ENCODE results near the gene SOHLH1.

SOHLH1 gene

GRCh38 chr9:135663451-135663770 is 35.9 kb downstream of the SOHLH1 start:
- no peaks in the 10 kb centered on the region for H3K9me3 ChIP-seq (ENCODE audit: low read length)
- H3K4me1 ChIP-seq (ENCODE audit: insufficient read depth, low read length, severe bottlenecking): no peaks in the 10 kb centered on the region

GRCh38 chr9:135662758-135663450 is 36.4 kb downstream of the SOHLH1 start, which contains the start of gene LCN9:
LCN9 (plus strand) TSS chr9:135663309; CDS start chr9:135663322, 13 bp downstream.
- Histone ChIP-seq H4K20me1 (ENCODE audit: insufficient read depth, low read length) (no peaks in the 10 kb centered on the region), H3K4me3 (ENCODE audit: low read depth, low read length, poor library complexity, severe bottlenecking) (no peak within 1 kb of the TSS), H3F3A (ENCODE audit: insufficient read depth, low read length) (no peaks in the 10 kb centered on the region), H3K9me2 (ENCODE audit: low read depth, low read length) (no peaks in the 10 kb centered on the region), H3K27me3 (ENCODE audit: insufficient read depth, low read length) (peaks cover 2% of the 10 kb centered on the region; the same call in 1 of the 2 replicates), H3K79me2 (ENCODE audit: insufficient read depth, low read length) (no peaks in the 10 kb centered on the region), H3K27ac (ENCODE audit: low read depth, low read length, poor library complexity, severe bottlenecking) (no peak within 1 kb of the TSS), H3K4me1 (ENCODE audit: insufficient read depth, low read length, severe bottlenecking) (no peaks in the 10 kb centered on the region), H3K36me3 (ENCODE audit: insufficient read depth, low read length) (no peaks in the 10 kb centered on the region), H2AFZ (ENCODE audit: low read length) (no peak within 1 kb of the TSS), H3K9me3 (ENCODE audit: low read length) (no peaks in the 10 kb centered on the region), H3K9ac (ENCODE audit: low read length) (no peak within 1 kb of the TSS), H3K4me2 (ENCODE audit: low read length) (no peak within 1 kb of the TSS)
- no peak for TF ChIP-seq EZH2 (IDR thresholded peaks at IDR 0.05; ENCODE audit: borderline replicate concordance, low read length)
- TF ChIP-seq CTCF (IDR thresholded peaks at IDR 0.05; ENCODE audit: low read length): no peak

More at GRCh38 chr9:135663451-135663770, 35.9 kb downstream of the SOHLH1 start:
- Histone ChIP-seq H3F3A (ENCODE audit: insufficient read depth, low read length) (no peaks in the 10 kb centered on the region), H3K9me2 (ENCODE audit: low read depth, low read length) (no peaks in the 10 kb centered on the region), H2AFZ (ENCODE audit: low read length) (no peak overlapping the region), H3K27me3 (ENCODE audit: insufficient read depth, low read length) (peaks cover 2% of the 10 kb centered on the region; the same call in 1 of the 2 replicates), H4K20me1 (ENCODE audit: insufficient read depth, low read length) (no peaks in the 10 kb centered on the region), H3K27ac (ENCODE audit: low read depth, low read length, poor library complexity, severe bottlenecking) (no peak overlapping the region), H3K36me3 (ENCODE audit: insufficient read depth, low read length) (no peaks in the 10 kb centered on the region), H3K9ac (ENCODE audit: low read length) (no peak overlapping the region), H3K79me2 (ENCODE audit: insufficient read depth, low read length) (no peaks in the 10 kb centered on the region), H3K4me3 (ENCODE audit: low read depth, low read length, poor library complexity, severe bottlenecking) (no peak overlapping the region), H3K4me2 (ENCODE audit: low read length) (no peak overlapping the region)
- TF ChIP-seq EZH2 (IDR thresholded peaks at IDR 0.05; ENCODE audit: borderline replicate concordance, low read length): no peak
- TF ChIP-seq CTCF (IDR thresholded peaks at IDR 0.05; ENCODE audit: low read length): no peak

GRCh38 chr9:135661816-135662560 is 37.3 kb downstream of the SOHLH1 start:
- Histone ChIP-seq H3K9ac (ENCODE audit: low read length) (no peak overlapping the region), H3K36me3 (ENCODE audit: insufficient read depth, low read length) (no peaks in the 10 kb centered on the region), H3K9me3 (ENCODE audit: low read length) (no peaks in the 10 kb centered on the region), H3K4me3 (ENCODE audit: low read depth, low read length, poor library complexity, severe bottlenecking) (no peak overlapping the region), H3K4me2 (ENCODE audit: low read length) (no peak overlapping the region), H3K27ac (ENCODE audit: low read depth, low read length, poor library complexity, severe bottlenecking) (no peak overlapping the region), H3F3A (ENCODE audit: insufficient read depth, low read length) (no peaks in the 10 kb centered on the region), H2AFZ (ENCODE audit: low read length) (no peak overlapping the region), H4K20me1 (ENCODE audit: insufficient read depth, low read length) (no peaks in the 10 kb centered on the region), H3K9me2 (ENCODE audit: low read depth, low read length) (no peaks in the 10 kb centered on the region), H3K4me1 (ENCODE audit: insufficient read depth, low read length, severe bottlenecking) (no peaks in the 10 kb centered on the region), H3K27me3 (ENCODE audit: insufficient read depth, low read length) (peaks cover 2% of the 10 kb centered on the region; the same call in 1 of the 2 replicates), H3K79me2 (ENCODE audit: insufficient read depth, low read length) (no peaks in the 10 kb centered on the region)
- TF ChIP-seq EZH2 (IDR thresholded peaks at IDR 0.05; ENCODE audit: borderline replicate concordance, low read length): no peak
- TF ChIP-seq CTCF (IDR thresholded peaks at IDR 0.05; ENCODE audit: low read length): no peak

Measured in OCI-LY1 (cell line).